AG10803 (cell line): ENCODE measurements around the gene ELOVL3.
"Not testable (repeated sequence)": the region's sequence is repeated elsewhere in the genome, so short reads cannot be mapped to it uniquely, and the experiment has no call there.

Experiments used
- DNase-seq: peaks from one replicate; pipeline ENCODE4 v3.0.0; 2010; ENCODE audit warnings: low read depth
- H3K4me3 ChIP-seq: 2 replicates; pipeline ENCODE4 v1.5.1; 2011; ENCODE audit warnings: mild to moderate bottlenecking, low read length, control low read depth
- TF ChIP-seq, protein P1 (sequence below): conservative IDR thresholded peaks from 2 replicates; pipeline ENCODE4 v1.5.1; 2011; ENCODE audit warnings: mild to moderate bottlenecking, low read length, control low read depth, inconsistent platforms

ELOVL3 gene

DNA sequence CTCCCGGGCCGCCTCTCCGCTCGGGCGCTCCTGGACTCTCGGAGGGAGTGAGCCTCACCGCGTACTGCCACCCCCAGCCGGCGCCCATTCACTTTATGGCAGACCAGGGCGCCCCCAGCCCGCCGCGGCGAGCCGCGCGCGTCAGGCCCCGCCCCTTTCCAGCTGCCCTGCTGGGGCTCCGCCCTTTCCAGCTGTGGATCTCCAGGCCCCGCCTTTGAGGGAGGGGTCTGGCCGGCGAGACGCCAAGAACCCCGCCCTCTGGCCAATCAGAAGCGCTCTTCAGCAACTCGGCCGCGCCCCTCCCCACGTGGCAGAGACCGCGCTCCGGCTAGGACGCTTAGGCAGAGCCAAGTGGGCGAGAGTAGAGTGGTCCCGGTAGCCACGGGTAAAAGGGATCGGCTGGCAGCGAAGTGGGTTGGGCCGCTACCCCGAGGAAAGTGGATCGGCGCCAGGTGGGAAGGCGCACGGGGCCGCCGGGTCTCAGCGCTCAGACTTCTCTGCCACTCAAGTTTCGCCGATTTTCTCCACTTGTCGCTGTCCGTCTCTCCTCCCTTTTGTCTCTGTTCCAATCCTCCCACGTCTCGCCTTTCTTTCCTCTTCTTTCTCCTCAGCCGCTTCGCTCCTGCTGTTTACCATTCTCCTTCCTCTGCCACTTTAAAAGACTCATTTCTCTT, 15.5 kb downstream of the ELOVL3 start, which contains the start of gene PITX3:
Gene PITX3, minus strand, starts transcription at position 69 of the 674 bp plus-strand sequence. CDS start 9,432 bp downstream, outside the sequence.
- TF ChIP-seq, protein P1, sequence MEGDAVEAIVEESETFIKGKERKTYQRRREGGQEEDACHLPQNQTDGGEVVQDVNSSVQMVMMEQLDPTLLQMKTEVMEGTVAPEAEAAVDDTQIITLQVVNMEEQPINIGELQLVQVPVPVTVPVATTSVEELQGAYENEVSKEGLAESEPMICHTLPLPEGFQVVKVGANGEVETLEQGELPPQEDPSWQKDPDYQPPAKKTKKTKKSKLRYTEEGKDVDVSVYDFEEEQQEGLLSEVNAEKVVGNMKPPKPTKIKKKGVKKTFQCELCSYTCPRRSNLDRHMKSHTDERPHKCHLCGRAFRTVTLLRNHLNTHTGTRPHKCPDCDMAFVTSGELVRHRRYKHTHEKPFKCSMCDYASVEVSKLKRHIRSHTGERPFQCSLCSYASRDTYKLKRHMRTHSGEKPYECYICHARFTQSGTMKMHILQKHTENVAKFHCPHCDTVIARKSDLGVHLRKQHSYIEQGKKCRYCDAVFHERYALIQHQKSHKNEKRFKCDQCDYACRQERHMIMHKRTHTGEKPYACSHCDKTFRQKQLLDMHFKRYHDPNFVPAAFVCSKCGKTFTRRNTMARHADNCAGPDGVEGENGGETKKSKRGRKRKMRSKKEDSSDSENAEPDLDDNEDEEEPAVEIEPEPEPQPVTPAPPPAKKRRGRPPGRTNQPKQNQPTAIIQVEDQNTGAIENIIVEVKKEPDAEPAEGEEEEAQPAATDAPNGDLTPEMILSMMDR: no peak
- H3K4me3 ChIP-seq: peak within 1 kb of the TSS; percentile 75
- peak; percentile 86 for DNase-seq

DNA sequence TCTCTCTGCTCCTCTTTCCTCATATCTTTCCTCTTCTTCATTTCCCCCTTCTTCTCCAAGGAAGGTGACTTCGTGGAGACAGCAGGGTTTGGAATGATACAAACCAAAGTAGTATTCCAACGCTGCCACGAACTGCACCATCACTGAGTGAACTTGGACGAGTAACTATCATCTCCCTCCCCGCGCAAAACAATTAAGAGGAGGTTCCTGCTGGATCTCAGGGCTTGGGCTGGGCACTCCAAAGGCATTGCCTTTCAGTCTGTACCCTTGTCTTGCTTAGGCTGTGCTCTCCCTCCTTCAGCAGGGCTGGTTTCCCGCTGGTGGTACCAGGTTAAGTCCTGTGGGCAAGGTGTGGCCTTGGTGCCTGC, 16.0 kb downstream of the ELOVL3 start:
- TF ChIP-seq, protein P1: no peak
- DNase-seq: no peak
- peak overlapping the region; percentile 75 for H3K4me3 ChIP-seq

- TF ChIP-seq, protein P1: no peak
- no peak overlapping the region for H3K4me3 ChIP-seq
- peak; percentile 92 for DNase-seq
These were observed 17.2 kb downstream of the ELOVL3 start for GRCh38 chr10:102243309-102243708.

DNA sequence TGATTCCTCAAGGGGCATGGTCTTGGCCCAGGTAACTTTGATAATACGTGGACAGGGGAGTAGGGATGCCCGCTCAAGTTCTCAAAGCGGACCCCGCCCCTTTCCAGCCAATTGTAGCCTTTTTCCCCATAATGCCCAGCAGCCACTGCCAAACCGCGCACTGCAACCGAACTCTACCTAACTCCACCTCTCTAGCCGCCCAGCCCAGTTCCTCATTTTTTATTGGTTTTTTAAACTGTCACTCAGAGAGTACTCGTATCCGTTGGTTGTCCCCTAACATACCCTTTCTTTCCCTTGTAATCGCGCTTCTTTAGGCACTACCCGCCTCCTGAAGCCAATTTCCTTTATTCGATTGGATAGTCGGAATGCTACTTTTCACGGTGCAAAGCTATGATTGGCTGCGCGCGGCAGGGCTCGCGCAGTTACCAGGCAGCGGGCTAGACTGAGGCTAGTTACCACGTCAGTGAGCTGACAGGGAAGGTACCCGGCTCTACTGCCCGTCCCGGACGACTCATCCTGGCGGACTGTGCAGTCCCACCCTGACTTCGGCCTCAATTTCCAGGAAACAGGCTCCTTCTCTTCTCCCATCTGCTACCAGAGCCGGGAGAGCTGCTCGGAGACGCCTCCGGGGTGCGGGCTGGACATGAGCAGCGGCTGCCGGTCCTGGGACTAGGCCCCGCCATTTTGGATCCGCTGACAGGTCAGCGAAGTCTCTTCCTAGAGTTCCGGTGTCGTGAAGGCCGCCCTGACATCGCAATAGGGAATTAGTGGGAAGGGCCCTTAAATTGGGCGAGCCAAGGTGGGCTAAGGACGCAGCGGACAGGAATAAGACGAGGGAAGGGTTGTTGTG, 19.2 kb downstream of the ELOVL3 start, which contains the start of gene GBF1:
Gene GBF1, plus strand, starts transcription at position 451 of the 850 bp plus-strand sequence. CDS start 13,407 bp downstream, outside the sequence.
- peak; percentile 100 for DNase-seq
- TF ChIP-seq, protein P1: no peak
- H3K4me3 ChIP-seq: peak within 1 kb of the TSS; percentile 97

DNA sequence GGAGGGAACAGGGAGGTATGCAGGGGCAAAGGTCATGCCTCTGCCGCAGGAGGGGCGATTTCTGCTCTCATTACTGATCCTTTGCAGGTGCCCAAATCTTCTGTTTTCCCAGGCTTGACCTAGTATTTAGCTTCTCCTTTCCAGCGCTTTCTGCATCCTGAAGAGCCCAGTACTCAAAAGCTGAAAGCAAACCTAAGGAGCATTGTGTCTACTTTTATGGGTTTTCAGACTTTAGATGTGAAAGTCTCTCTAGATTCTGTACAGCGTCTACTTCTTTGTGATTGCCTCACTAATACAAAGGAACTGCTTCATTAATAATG, 19.8 kb downstream of the ELOVL3 start:
- no peak for DNase-seq
- TF ChIP-seq, protein P1: no peak

DNA sequence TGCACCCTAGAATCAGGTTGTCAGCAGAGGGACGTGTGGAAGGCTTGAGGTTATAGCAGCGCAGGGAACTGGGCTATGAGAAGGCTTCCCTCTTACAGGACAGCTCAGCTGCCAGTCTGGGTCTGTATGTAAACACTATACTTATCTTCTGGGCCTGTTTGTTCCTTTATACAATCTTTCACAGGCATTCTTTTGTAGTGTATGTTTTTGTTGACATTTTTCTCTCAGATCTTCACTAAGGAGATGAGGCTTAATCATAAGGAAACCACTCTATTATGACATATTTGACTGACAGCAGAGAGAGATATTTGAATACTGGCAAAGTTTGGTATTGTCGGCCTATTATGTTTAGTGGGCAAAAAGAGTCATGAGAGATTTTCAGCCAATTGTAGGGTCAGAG, 20.2 kb downstream of the ELOVL3 start:
- peak overlapping the region; percentile 97 for H3K4me3 ChIP-seq
- peak; percentile 40 for DNase-seq
- TF ChIP-seq, protein P1: no peak

More for the DNA sequence above, 19.8 kb downstream of the ELOVL3 start:
- H3K4me3 ChIP-seq: peak overlapping the region; percentile 97

- no peak overlapping the region for H3K4me3 ChIP-seq
- DNase-seq: no peak
- TF ChIP-seq, protein P1: no peak
These were observed 21.6 kb downstream of the ELOVL3 start for GRCh38 chr10:102247734-102248133.

- not testable (repeated sequence) for H3K4me3 ChIP-seq, DNase-seq
These were observed 26.4 kb downstream of the ELOVL3 start for GRCh38 chr10:102252508-102252907.
